BLaER1 treated with 17β-estradiol and CSF1 and Interleukin-3, amounts not matched to agents 10 nM and 100 nM (cell line): ENCODE measurements around the gene RXFP2.

ENCODE experiments used
- H3K27ac ChIP-seq, 11 experiments: shearing (Covaris generic); formaldehyde crosslinking; 2 replicates each; pipeline ENCODE4 v1.8.1; 2022
- H3K27me3 ChIP-seq, 11 experiments: shearing (Covaris generic); formaldehyde crosslinking; 2 replicates each; pipeline ENCODE4 v1.8.1; 2022
- H3K36me3 ChIP-seq, 11 experiments: shearing (Covaris generic); formaldehyde crosslinking; 2 replicates each; pipeline ENCODE4 v1.8.1; 2022
- H3K4me1 ChIP-seq, 10 experiments: shearing (Covaris generic); formaldehyde crosslinking; 2 replicates each; pipeline ENCODE4 v1.8.1; 2022
- H3K4me2 ChIP-seq, 11 experiments: shearing (Covaris generic); formaldehyde crosslinking; 2 replicates each; pipeline ENCODE4 v1.8.1; 2022
- H3K4me3 ChIP-seq, 10 experiments: shearing (Covaris generic); formaldehyde crosslinking; 2 replicates each; pipeline ENCODE4 v1.8.1; 2022
- H3K9ac ChIP-seq, 11 experiments: shearing (Covaris generic); formaldehyde crosslinking; 2 replicates each; pipeline ENCODE4 v1.8.1; 2022
- H3K9me3 ChIP-seq, 11 experiments: shearing (Covaris generic); formaldehyde crosslinking; replicated peaks in 1 of 11; 2 replicates each; pipeline ENCODE4 v1.8.1; 2022
- H4K20me1 ChIP-seq, 11 experiments: shearing (Covaris generic); formaldehyde crosslinking; 2 replicates each; pipeline ENCODE4 v1.8.1; 2022
- Cebpa-rat ChIP-seq, 11 experiments: shearing (Covaris generic); IDR thresholded peaks; 2 replicates each; pipeline ENCODE4 v1.8.1; 2022

The RXFP2 gene

DNA sequence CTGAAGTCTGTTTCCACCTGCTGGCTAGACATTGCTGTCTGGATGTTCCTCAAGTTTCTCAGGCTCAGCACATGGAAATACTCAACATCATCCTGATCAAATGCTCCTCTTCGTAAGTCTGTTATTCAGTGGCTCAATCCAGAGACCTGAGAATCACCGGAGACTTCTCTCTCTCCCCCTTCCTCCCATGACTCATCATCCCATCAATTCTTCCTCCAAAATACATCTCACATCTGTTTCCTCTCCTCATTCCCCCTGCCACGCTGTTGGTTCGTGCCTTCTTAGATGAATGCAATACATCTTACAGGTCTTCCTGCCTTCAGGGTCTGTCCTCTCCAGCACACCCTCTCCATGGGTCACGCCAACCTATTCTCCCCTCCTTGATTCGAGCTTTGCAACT is 7.4 kb upstream of the RXFP2 start:
- no peaks in the 10 kb centered on the region for H4K20me1 ChIP-seq
- no peak overlapping the region for H3K4me3 ChIP-seq
- no peak for TF ChIP-seq Cebpa-rat (IDR thresholded peaks at IDR 0.05)
- H3K27ac ChIP-seq: no peak overlapping the region
- peaks cover 0 to 14% (median 7%) of the 10 kb centered on the region in 10 experiments; a peak in 10 of 20 replicates for H3K4me1 ChIP-seq
- no peak overlapping the region for H3K9ac ChIP-seq
- no peaks in the 10 kb centered on the region for H3K9me3 ChIP-seq
- no peaks in the 10 kb centered on the region for H3K27me3 ChIP-seq
- H3K36me3 ChIP-seq: no peaks in the 10 kb centered on the region
- H3K4me2 ChIP-seq: peak overlapping the region in 3 of 11 experiments; percentile 10 to 37 (median 19); a peak in 3 of 22 replicates

- Histone ChIP-seq H3K4me2 (peak overlapping the region; percentile 0 to 65 (median 21); a peak in 13 of 22 replicates), H3K9me3 (no peaks in the 10 kb centered on the region), H3K27me3 (no peaks in the 10 kb centered on the region), H3K9ac (no peak overlapping the region), H3K4me3 (no peak overlapping the region), H3K4me1 (peaks cover 0 to 14% (median 7%) of the 10 kb centered on the region in 10 experiments; a peak in 10 of 20 replicates), H3K36me3 (no peaks in the 10 kb centered on the region), H4K20me1 (no peaks in the 10 kb centered on the region), H3K27ac (no peak overlapping the region)
- TF ChIP-seq Cebpa-rat (IDR thresholded peaks at IDR 0.05): no peak
Observed at GRCh38 chr13:31733066-31733465, 6.3 kb upstream of the RXFP2 start.

DNA sequence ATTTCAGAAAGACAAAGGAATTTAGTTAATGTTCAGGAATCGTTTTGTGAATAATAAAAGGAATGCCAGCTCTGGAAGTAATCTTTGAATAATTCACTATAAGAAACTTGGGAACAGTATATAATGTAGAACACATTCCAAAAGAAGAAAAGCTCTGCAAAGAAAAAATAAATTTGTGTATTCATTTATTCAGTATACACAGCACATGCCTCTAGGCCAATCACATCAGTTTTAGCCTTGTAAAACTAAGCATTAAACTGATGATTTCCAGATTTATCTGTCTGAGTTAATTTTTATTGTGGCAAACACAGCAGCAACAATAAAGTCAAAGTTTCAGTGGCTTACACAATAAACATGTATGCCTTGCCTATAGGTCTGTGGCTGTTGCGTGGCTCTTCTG is 5.7 kb upstream of the RXFP2 start:
- no peak overlapping the region for H3K27ac ChIP-seq
- H3K36me3 ChIP-seq: no peaks in the 10 kb centered on the region
- H4K20me1 ChIP-seq: no peaks in the 10 kb centered on the region
- no peak overlapping the region for H3K4me2 ChIP-seq
- TF ChIP-seq Cebpa-rat (IDR thresholded peaks at IDR 0.05): no peak
- H3K27me3 ChIP-seq: no peaks in the 10 kb centered on the region
- no peak overlapping the region for H3K4me3 ChIP-seq
- H3K4me1 ChIP-seq: peaks cover 0 to 14% (median 7%) of the 10 kb centered on the region in 10 experiments; a peak in 10 of 20 replicates
- H3K9ac ChIP-seq: no peak overlapping the region
- H3K9me3 ChIP-seq: no peaks in the 10 kb centered on the region

DNA sequence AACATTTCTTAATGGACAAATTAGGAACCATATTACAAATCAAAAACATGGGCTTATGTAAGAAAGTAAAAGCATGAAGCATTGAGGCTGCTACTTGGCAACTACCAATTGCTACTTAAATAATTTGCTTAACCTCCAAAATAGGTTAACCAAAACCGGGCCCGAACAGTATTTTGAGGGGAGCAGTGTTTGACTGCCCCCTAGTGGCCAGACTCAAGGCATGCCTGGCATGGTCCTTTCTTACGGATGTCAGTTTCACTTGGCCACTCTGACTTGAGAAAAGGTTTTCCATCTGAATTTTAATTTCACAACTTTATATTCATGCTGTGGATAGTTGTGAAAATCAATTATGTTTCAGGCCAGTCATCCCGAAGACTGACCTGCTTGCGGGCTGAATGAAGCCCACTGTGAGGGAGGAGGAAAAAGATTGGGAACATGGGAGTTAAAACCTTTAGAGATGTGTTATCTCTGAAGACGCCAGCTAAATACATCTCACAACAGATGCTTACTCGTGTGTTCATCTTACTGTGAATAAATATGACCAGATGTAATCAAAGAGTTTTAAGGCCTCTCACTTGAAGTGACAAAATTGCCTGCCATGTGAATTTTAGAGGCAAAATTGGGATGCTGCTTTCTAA is 2.9 kb downstream of the RXFP2 start:
- no peaks in the 10 kb centered on the region for H3K36me3 ChIP-seq
- no peak for TF ChIP-seq Cebpa-rat (IDR thresholded peaks at IDR 0.05)
- H3K9me3 ChIP-seq: no peaks in the 10 kb centered on the region
- no peaks in the 10 kb centered on the region for H3K27me3 ChIP-seq
- H3K4me3 ChIP-seq: no peak overlapping the region
- no peak overlapping the region for H3K9ac ChIP-seq
- H3K4me1 ChIP-seq: peaks cover 6 to 10% (median 9%) of the 10 kb centered on the region in 10 experiments; a peak in 19 of 20 replicates
- no peak overlapping the region for H3K27ac ChIP-seq
- no peak overlapping the region; a peak in 1 of 22 replicates for H3K4me2 ChIP-seq
- no peaks in the 10 kb centered on the region for H4K20me1 ChIP-seq

GRCh38 chr13:31747291-31747690 is 8.0 kb downstream of the RXFP2 start:
- Histone ChIP-seq H3K9me3 (no peaks in the 10 kb centered on the region), H3K9ac (no peak overlapping the region), H4K20me1 (no peaks in the 10 kb centered on the region), H3K27me3 (no peaks in the 10 kb centered on the region), H3K4me3 (no peak overlapping the region), H3K4me2 (peak overlapping the region; percentile 21 to 70 (median 53); a peak in 18 of 22 replicates), H3K27ac (no peak overlapping the region), H3K4me1 (peaks cover 8 to 18% (median 12%) of the 10 kb centered on the region in 10 experiments; a peak in 19 of 20 replicates), H3K36me3 (no peaks in the 10 kb centered on the region)
- TF ChIP-seq Cebpa-rat (IDR thresholded peaks at IDR 0.05): no peak

- Histone ChIP-seq H4K20me1 (no peaks in the 10 kb centered on the region), H3K4me3 (no peak overlapping the region), H3K27ac (no peak overlapping the region), H3K4me1 (peaks cover 8 to 18% (median 12%) of the 10 kb centered on the region in 10 experiments; a peak in 19 of 20 replicates), H3K27me3 (no peaks in the 10 kb centered on the region), H3K4me2 (no peak overlapping the region), H3K9ac (no peak overlapping the region), H3K36me3 (no peaks in the 10 kb centered on the region), H3K9me3 (no peaks in the 10 kb centered on the region)
- TF ChIP-seq Cebpa-rat (IDR thresholded peaks at IDR 0.05): no peak
Observed at GRCh38 chr13:31747966-31748365, 8.6 kb downstream of the RXFP2 start.

- H3K36me3 ChIP-seq: no peaks in the 10 kb centered on the region
- H3K4me2 ChIP-seq: peak overlapping the region in 10 of 11 experiments; percentile 1 to 55 (median 13); a peak in 8 of 22 replicates
- H3K9me3 ChIP-seq: no peaks in the 10 kb centered on the region
- H4K20me1 ChIP-seq: no peaks in the 10 kb centered on the region
- H3K27me3 ChIP-seq: no peaks in the 10 kb centered on the region
- no peak overlapping the region for H3K27ac ChIP-seq
- H3K4me3 ChIP-seq: no peak overlapping the region
- 0 out of 22 replicates have a peak, but pooled peaks of 3 of the 11 experiments have one; percentile 25 to 30 (median 28) for TF ChIP-seq Cebpa-rat (IDR thresholded peaks at IDR 0.05)
- H3K4me1 ChIP-seq: peaks cover 8 to 18% (median 12%) of the 10 kb centered on the region in 10 experiments; a peak in 19 of 20 replicates
- H3K9ac ChIP-seq: no peak overlapping the region
Observed at GRCh38 chr13:31749929-31750328, 10.6 kb downstream of the RXFP2 start.

- Histone ChIP-seq H3K4me1 (peaks cover 0 to 8% (median 2%) of the 10 kb centered on the region in 10 experiments; a peak in 3 of 20 replicates), H3K4me2 (no peak overlapping the region), H3K9me3 (no peaks in the 10 kb centered on the region), H3K36me3 (no peaks in the 10 kb centered on the region), H3K4me3 (no peak overlapping the region), H3K27ac (no peak overlapping the region), H3K27me3 (no peaks in the 10 kb centered on the region), H4K20me1 (no peaks in the 10 kb centered on the region), H3K9ac (no peak overlapping the region)
- TF ChIP-seq Cebpa-rat (IDR thresholded peaks at IDR 0.05): no peak
Observed at GRCh38 chr13:31755211-31755610, 15.9 kb downstream of the RXFP2 start.

DNA sequence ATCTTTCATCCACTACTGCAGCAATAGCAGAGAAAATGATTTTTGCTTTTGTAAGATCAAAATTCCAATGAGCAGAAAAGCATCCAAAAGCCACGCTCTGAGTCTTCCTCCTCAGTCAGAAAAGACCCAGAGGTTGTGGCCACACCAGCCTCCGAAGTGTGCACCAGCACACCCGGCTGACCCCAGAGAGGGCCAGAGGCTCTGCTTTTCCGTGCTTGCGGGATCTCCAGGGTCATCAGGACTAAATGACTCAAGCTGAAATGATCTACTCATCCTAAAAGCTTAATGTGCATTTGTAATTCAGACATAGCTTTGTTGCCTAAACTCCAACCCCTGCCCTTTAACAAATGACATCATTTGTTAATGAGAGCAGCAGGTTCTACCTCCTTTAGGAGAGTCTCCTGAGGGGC is 16.5 kb downstream of the RXFP2 start:
- H3K4me2 ChIP-seq: peak overlapping the region in 2 of 11 experiments; percentile 17 to 37; a peak in 1 of 22 replicates
- no peaks in the 10 kb centered on the region for H4K20me1 ChIP-seq
- TF ChIP-seq Cebpa-rat (IDR thresholded peaks at IDR 0.05): no peak
- H3K27me3 ChIP-seq: no peaks in the 10 kb centered on the region
- H3K4me3 ChIP-seq: no peak overlapping the region
- H3K4me1 ChIP-seq: peaks cover 0 to 8% (median 2%) of the 10 kb centered on the region in 10 experiments; a peak in 2 of 20 replicates
- no peaks in the 10 kb centered on the region for H3K9me3 ChIP-seq
- no peak overlapping the region for H3K27ac ChIP-seq
- no peak overlapping the region for H3K9ac ChIP-seq
- no peaks in the 10 kb centered on the region for H3K36me3 ChIP-seq

- Histone ChIP-seq H3K4me3 (no peak overlapping the region), H3K9me3 (no peaks in the 10 kb centered on the region), H4K20me1 (no peaks in the 10 kb centered on the region), H3K36me3 (no peaks in the 10 kb centered on the region), H3K27me3 (no peaks in the 10 kb centered on the region), H3K4me2 (peak overlapping the region in 3 of 11 experiments; percentile 17 to 37 (median 24); a peak in 3 of 22 replicates), H3K9ac (no peak overlapping the region), H3K27ac (no peak overlapping the region), H3K4me1 (peaks cover 0 to 8% (median 2%) of the 10 kb centered on the region in 10 experiments; a peak in 2 of 20 replicates)
- no peak for TF ChIP-seq Cebpa-rat (IDR thresholded peaks at IDR 0.05)
Observed at GRCh38 chr13:31756346-31756745, 17.0 kb downstream of the RXFP2 start.
